NCI-H146 treated with DMSO at 0.1 percent for 48 hours (cell line): Measurements from ENCODE around the gene HYAL1.
"Not testable (repeated sequence)": the region's sequence is repeated elsewhere in the genome, so short reads cannot be mapped to it uniquely, and the experiment has no call there.

Experiments
- DNase-seq: peaks from one replicate; lab custom pipeline; 2025; ENCODE audit not compliant: unreplicated experiment; lab: John Stamatoyannopoulos, UW

The HYAL1 gene

DNA sequence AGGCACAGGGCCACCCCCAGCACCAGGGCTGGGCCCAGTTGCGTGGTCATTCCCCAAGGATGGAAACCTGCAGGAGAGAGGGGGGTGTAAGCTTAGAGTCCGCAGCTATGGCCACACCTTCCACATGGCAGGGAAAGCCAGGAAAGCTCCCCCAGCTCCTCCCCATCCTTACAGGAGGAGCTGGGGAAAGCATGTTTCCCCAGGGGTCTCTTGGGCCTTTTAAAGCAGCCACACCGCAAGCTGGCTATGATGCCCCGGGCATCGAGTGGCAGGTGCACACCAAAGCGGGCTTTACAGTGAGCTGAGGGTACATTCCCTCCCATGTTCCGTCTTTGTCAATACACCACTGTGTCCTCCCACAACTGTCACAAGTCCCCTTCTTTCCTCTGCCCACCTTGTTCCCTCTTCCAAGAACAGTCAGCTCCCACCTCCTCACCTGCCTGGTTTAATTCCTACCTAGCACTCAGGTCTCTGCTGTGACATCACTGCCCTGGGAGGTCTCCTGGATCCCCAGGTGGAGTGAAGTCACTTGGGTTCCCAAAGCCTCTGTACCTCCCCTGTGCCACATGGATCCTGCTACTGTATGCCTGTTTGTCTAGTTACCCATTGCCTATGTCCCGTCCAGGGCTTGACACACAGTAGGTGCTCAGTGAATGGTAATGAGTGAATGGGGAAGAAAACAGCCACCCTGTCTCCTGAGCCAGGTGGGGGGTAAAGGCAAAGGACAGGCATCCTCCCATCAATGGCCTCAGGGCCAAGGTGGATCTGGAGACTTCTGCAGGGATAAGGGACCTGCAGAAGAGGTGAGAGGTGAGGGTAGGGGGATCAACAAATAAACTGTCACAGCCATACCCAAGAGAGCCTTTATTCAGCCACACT, 7.6 kb downstream of the HYAL1 start:
- no peak for DNase-seq

DNA sequence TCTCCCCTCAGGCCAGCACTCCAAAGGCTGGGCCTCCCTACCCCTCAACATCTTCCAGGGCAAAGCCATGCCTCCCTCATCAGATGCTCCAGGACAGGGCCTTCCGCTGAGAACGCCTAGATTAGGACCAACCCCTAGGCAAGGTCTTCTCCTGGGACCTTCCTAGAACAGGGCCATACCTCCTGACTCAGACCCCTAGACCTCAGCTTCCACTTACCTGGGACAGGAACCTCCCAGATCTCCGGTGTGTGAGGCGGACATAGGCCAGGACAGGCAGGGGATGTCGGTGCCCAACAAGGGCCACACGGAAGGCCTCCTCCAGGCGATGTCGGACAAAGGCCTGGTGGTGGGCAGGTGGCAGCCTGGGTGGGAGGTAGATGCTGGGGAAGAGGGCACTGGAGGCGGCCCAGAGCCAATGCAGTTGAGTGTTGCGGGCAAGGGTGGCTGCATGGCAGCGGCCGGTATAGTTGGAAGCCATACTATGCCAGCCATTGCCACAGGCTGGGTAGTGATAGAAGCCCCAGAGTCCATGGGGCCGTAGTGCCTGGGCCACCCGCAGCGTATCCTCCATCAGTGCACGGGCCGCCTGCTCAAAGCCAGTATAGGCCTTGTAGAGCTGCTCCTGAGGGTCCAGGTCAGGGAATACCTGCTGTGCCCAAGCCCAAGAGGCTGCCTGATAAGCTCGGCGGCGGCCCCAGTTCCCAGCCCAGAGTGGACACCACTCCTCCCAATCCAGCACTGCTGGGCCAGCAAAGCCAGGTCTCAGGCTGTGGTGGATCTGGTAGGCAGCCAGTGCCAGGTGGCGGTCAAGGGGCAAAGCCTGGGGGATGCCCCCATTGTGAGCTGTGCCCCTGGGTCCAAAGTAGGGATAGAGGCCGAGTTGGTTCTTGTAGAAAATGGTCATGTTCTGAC, 8.6 kb downstream of the HYAL1 start:
- DNase-seq = no peak

DNA sequence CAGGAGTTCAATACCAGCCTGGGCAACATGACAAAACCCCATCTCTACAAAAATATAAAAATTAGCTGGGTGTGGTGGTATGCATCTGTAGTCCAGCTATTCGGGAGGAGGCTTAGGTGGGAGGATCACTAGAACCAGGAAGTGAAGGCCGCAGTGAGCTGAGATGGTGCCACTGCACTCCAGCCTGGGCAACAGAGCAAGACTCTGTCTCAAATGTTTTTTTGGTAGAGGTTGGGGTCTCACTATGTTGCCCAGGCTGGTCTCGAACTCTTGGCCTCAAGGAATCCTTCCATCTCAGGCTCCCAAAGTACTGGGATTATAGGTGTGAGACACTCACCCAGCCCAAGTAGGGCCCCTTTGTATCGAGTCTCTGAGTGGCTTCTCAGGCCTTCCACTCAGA, 9.3 kb downstream of the HYAL1 start:
- no peak for DNase-seq

DNA sequence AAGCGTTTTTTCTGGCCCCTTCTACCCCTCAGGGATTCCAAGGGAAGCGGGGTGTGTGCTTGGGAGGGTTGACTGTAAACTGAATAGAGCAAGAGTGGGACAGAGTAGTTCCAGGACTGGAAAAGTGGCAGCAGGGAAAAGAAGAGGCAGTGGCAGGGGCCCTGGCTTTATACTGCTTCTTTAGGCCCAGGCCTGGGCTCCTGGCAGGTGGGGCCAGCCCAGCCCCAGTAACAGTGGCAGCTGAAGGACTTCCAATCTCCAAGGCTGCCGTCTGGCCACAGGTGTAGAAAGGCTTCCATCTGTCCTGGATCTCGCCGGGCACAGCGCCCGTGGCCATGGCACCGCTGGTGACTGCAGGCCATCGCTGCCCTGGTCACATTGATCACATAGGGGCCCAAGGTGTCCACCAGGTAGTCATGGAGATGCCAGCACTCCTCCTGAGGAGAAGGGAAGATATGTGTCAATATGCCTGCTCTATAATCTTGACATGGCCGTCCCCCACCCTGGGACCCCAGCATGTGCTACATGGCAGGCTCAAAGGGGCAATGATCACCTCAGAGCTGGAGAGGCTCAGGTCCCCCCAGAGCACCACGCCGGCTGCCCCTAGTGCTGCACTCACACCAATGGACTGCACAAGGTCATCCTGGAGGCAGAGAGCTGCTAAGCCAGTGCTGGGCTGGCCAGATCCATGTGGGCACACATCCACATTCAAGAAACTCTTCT, 10.1 kb downstream of the HYAL1 start:
- no peak for DNase-seq

DNA sequence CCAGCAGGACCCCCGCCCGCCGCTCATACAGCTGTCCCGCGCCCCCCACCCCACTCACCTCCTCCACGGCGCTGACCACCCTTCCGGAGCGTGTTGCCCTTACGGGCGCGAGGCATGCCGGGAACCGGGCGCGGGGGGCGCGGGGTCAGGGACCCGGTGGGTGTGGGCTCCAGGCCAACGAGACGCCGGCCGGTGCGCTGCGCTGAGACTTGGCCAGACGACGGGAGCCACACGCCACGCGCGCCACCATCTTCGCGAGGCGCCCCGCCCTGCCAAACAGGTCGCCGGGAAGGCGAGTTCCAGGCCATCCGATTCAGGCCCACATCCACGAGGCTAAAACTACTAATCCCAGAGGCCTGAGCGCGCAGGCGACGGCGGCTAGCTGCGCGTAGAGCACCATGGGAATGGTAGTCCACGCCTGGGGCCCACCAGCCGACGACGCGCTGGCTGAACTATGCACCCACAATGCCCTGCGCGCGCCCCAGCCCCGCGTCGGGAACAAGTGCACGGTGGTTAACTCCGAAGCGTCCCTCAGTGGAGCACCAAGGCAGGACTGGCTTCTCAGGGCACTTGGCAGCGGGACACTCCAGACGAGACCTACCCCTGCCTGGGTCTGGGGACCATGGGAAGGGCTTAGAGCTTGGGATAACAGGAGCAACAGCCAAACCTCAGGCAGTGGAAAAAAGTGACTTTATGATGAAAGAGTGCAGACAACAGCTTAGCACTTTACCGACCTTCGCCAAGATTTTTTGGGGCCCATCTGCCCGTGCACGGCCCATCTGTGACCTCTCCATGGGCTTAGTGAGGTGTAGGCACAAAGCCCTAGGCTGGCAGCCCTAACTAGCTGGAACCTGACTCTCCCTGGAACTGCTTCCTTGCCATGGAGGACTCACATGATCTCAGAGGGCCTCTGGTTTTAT, 11.0 kb downstream of the HYAL1 start, which contains the start of gene IFRD2:
TSS of gene IFRD2 (minus strand) at position 271 of the 920 bp plus-strand sequence. CDS start at position 116, 155 bp downstream.
- peak; percentile 83 for DNase-seq

DNA sequence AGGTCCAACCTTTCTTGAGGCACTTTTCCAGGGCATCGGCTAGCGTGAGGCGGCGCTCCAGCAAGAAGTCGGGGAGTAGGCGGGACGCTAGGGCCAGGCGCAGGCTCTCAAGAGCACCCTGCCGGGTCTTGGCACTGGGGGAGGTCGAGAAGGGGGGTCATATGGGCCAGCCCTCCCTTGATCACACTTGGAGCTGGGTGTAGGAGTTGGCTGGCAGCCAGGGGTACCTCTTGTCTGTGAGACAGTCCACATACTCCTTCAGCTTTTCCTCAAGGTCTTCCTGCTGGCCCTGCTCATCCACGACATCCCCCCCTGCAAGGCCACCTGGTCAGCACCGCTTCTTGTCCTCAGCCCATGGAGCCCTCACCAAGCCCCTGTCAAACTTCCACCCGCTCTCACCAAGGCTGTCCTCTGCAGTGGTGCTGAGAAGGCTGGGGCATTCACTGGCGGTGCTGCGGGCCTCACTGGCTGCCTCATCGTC, 13.2 kb downstream of the HYAL1 start:
- no peak for DNase-seq

DNA sequence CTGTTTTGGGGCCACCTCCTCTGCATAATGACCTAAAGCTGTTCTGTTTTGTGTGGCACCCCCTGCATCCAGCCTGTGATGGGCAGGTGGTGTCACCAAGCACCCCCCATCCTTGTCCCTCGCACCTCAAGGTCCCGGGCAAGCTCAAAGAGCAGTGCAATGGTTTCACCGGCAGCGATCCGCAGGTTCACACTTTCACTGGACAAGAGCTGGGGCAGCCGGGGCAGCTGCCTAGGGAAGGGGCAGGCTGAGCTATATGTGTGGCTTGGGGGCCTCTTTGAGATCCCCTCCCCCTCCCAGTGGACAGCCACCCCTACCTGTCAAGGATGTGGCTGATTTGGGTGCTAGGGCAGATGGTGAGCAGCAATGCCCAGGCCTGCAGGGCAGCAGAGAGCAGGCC, 14.2 kb downstream of the HYAL1 start:
- no peak for DNase-seq

DNA sequence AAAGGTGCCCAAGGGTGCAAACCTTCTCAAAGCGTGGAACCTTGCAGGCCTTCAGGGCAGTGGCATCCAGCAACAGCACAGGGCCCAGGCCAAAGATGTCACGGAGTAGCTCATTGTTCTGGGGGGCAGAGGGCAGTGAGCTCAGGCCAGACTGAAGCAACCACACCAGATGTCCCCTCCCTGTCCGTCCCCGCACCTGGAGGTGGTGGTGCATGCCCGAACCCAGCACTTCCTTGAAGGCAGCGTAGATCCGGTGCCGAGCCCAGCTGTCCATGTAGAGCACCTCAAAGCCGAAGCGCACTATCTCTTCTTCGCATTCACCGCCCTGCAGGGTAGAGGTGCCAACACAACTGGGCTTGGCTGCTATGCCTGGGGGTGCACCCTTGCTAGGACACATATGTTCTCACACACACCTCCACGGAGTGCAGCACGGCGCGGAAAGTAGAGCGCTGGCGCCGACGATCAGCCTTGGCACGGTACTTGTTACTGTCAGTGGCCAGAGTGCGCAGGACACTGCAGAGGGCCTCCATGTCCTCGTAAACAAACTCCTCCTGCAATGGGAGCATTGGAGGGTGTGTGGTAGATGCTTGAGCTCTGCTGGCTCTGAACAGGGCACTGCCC, 14.9 kb downstream of the HYAL1 start:
- DNase-seq = no peak

DNA sequence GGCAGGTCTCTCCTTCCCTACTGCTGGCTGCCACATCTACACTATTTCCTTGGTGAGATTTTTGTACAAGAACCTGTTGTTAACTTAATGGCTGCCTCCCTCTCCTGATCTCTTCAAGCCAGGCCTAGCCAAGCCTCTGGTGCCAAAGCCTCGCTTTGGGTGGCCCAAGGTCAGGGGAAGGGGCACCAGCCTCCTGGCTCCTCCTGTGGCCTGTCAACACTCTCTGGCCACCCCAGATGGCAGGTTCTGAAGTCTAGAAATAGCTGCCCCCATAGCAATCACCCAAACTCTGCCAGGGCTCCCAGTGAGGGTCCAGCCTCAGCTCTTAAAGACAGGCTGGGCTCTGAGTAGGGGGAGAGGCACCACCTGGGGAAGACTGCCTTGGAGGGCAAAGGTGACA, 16.1 kb downstream of the HYAL1 start:
- DNase-seq = no peak

DNA sequence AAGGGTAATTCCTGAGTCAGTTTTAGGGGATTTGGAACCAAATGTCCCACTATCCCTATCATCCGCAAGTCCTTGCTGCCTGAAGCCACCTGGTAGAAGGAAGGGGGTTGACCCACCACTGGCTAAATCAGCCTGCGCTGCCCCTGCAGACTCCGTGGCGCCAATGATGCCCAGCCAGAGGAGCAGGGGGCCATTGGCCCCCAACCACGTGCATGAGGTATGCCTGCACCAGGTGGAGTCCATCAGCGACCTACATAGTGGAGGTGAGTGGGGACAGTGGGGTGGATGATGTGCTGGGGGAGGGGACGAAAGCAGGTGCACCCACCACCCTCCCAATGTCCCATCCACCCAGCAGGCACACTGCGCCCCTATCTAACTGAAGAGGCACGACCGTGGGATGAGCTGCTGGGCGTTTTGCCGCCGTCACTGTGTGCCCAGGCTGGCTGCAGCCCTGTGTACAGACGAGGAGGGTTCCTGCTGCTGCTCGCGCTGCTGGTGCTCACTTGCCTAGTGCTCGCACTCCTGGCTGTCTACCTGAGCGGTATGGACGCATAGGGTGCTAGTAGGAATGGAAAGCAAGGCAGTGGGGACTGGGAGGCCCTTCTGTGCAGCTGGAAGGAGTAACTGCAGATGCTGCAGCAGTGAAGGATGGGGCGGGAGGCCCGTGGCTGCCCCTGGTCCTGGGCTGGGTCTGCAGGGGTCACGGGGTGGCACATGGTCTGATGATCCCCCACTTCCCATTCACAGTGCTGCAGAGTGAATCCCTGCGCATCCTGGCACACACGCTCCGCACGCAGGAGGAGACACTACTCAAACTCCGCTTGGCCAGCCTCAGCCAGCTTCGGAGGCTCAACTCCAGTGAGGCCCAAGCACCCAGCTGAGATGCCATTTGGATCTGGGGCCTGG, 16.8 kb downstream of the HYAL1 start:
- no peak for DNase-seq

DNA sequence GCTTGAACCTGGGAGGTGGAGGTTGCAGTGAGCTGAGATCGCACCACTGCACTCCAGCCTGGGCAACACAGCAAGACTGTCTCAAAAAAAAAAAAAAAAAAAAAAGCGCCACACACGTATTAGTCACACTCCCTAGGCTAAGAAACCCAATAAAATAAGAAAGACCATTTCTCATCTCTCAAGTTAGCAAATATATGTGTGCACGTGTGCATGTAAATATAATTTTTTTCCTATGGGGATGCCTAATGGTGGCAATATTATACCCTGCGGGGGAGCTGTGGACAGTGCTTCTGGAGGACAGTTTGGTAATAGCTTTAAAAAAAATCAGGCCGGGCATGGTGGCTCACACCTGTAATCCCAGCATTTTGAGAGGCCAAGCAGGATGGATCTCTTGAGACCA, 19.3 kb downstream of the HYAL1 start:
- not testable (repeated sequence) for DNase-seq

DNA sequence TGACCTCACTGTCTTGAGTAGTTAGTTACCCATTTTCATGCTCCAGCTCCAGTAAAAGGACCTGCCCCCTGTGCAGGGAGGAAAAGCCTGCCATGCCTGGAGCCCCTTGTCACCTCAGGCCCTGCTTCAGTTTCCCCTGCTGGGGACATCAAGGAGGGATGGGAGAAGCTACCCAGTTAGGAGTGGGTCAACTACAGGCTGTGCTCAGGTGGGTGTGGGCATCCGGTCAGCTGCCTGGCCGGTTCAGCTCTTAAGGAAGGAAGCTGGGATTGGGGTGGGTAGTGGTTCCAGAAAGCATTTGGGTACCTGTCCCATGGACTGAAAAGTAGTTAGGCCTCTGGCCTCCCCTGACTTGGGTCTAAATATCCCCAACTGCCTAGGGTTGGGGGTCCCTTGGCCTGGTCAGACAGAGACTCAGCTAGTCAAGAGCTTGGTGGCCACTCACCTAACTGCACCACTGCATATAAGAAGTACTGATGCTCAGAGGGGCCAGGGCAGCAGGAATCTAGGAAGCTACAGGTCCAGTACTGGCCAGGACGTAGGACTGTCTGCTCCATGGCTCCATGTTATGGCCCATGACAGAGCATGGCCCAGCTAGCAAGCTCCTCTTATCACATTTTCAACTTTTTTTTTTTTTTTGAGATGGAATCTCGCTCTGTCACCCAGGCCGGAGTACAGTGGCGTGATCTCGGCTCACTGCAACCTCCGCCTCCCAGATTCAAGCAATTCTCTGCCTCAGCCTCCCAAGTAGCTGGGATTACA, 23.9 kb downstream of the HYAL1 start:
- no peak for DNase-seq

DNA sequence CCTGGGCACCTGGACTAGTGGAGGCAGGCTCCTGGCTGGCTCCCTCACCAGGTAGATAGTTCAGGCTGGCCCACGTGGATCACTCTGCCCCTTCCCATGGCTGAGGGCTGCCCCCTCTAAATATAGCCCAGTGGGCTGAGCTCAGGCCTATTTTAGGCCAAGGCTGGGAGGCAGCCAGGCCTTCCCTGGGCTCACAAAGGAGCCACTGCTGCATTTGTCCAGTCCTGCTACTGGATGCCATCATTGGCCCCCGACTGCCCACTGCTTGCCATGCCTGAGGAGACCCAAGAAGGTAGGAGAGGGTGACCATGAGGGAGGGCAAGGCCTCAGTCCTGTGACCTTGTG, 24.5 kb downstream of the HYAL1 start, which contains the start of gene LSMEM2:
TSS of gene LSMEM2 (plus strand) at position 208 of the 345 bp plus-strand sequence. CDS start at position 235, 27 bp downstream.
- DNase-seq = no peak

DNA sequence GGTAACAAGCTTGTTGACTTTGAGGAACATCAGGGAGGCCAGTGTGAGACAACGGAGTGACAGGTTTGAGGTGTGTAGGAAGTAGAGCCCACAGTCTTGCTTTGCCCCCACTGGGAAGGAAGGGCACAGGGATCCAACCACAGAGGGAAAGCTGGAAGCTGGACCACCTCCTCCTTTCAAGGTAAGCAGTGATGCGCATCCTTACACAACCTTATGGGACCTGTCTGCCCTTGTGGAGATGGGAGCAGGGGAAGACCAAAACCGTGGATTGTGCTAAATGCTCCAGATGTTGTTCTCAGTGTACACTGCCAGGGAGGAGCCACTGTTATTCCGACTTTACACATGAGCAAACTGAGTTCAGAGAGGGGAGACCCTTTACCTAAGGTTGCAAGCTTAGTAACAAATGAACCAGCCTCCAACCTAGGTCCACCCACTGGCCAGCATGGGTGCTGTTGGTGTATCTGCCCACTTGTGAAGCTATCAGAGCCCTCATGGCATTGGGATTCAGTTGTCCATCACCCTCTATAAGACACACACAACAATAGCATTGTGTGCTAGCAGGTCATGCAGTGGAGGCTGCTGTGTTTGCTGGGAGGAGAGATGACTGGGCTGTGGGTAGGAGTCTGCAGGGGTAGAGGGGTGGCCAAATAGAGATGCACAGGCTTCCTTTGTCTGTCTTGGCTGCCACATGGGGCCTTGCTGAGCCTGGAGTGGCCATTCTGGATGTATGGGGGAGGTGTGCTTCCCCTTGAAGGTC, 25.1 kb downstream of the HYAL1 start:
- DNase-seq = no peak

DNA sequence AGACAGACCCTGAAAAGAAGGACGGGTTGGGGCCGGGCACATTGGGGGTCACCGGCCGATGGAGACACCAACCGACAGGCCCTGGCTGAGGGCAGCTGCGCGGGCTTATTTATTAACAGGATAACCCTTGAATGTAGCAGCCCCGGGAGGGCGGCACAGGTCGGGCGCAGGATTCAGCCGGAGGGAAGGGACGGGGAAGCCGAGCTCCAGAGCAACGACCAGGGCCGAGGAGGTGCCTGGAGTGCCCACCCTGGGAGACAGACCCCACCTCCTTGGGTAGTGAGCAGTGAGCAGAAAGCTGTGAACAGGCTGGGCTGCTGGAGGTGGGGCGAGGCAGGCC, 26.6 kb downstream of the HYAL1 start:
- no peak for DNase-seq

DNA sequence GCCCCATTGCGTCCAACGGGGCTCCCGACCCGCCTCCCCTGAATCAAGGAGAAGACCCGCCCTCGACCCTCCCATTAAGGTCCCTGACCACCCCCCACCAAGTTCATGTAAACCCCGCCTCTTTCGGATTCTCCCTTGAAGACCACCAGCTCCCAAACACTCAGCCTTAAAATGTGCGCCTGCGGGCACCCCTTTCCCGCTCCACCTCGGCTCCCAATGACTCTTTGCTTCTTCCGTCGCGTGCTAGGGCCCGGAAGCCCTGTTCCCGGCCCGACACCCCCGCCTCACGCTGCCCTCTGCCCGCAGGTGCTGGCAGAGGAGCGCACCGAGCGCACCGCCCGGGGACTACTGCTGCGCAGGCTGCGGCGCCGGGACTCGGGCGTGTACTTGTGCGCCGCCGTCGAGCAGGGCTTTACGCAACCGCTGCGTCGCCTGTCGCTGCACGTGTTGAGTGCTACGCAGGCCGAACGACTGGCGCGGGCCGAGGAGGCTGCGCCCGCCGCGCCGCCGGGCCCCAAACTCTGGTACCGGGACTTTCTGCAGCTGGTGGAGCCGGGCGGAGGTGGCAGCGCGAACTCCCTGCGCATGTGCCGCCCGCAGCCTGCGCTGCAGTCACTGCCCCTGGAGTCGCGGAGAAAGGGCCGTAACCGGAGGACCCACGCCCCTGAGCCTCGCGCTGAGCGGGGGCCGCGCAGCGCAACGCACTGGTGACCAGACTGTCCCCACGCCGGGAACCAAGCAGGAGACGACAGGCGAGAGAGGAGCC, 27.2 kb downstream of the HYAL1 start:
- DNase-seq = no peak
